Hepatocyte (in vitro differentiated cells): ENCODE data around the gene GUK1. TPM values are rescaled to one million over a fixed set of nuclear protein-coding genes. Genes with fewer than 3 reads are reported as not detected.

ENCODE experiments used
- DNase-seq: peaks from one replicate; pipeline ENCODE4 v3.0.0-alpha.2; 2016; ENCODE audit warnings: low spot score
- H2AFZ ChIP-seq: fragments of 200-600 bp; sonication (generic); 2 replicates; pipeline ENCODE4 v1.6.0; 2016; ENCODE audit warnings: antibody characterized with exemption, mild to moderate bottlenecking
- H3K27ac ChIP-seq: fragments of 200-600 bp; sonication (generic); 2 replicates; pipeline ENCODE4 v1.5.1; 2016; ENCODE audit warnings: mild to moderate bottlenecking
- H3K27me3 ChIP-seq: fragments of 200-600 bp; sonication (generic); 2 replicates; pipeline ENCODE4 v1.6.1; 2016
- H3K36me3 ChIP-seq: fragments of 200-600 bp; sonication (generic); replicated peaks from 2 replicates; pipeline ENCODE4 v1.5.1; 2016; ENCODE audit warnings: low read depth; ENCODE audit not compliant: insufficient read depth
- H3K4me1 ChIP-seq: fragments of 200-600 bp; sonication (generic); 2 replicates; pipeline ENCODE4 v1.5.1; 2016; ENCODE audit warnings: mild to moderate bottlenecking, moderate library complexity; ENCODE audit not compliant: insufficient read depth
- H3K4me2 ChIP-seq: fragments of 200-600 bp; sonication (generic); 2 replicates; pipeline ENCODE4 v1.6.0; 2016
- H3K4me3 ChIP-seq: fragments of 200-600 bp; sonication (generic); 2 replicates; pipeline ENCODE4 v1.5.1; 2016; ENCODE audit warnings: mild to moderate bottlenecking
- H3K79me2 ChIP-seq: fragments of 200-600 bp; sonication (generic); 2 replicates; pipeline ENCODE4 v1.6.0; 2017; ENCODE audit warnings: mild to moderate bottlenecking
- H3K9me2 ChIP-seq: fragments of 200-600 bp; sonication (generic); replicated peaks from 2 replicates; pipeline ENCODE4 v1.6.0; 2017; ENCODE audit warnings: mild to moderate bottlenecking; ENCODE audit not compliant: insufficient read depth
- H3K9me3 ChIP-seq: fragments of 200-600 bp; sonication (generic); 2 replicates; pipeline ENCODE4 v1.5.1; 2016; ENCODE audit warnings: low read depth, mild to moderate bottlenecking
- H4K20me1 ChIP-seq: fragments of 200-600 bp; sonication (generic); 2 replicates; pipeline ENCODE4 v1.6.0; 2016; ENCODE audit warnings: mild to moderate bottlenecking; ENCODE audit not compliant: insufficient read depth, poor library complexity, severe bottlenecking
- CTCF ChIP-seq: fragments of 200-600 bp; sonication (generic); IDR thresholded peaks from 2 replicates; pipeline ENCODE4 v1.5.1; 2016; ENCODE audit warnings: antibody characterized with exemption, mild to moderate bottlenecking; ENCODE audit not compliant: poor library complexity
- EZH2 ChIP-seq: fragments of 200-600 bp; sonication (generic); IDR thresholded peaks from 2 replicates; pipeline ENCODE4 v1.6.1; 2016; ENCODE audit warnings: antibody characterized with exemption, mild to moderate bottlenecking, borderline replicate concordance
- EZH2phosphoT487 ChIP-seq: fragments of 200-600 bp; sonication (generic); IDR thresholded peaks from one replicate; pipeline ENCODE4 v1.6.1; 2018; ENCODE audit warnings: antibody characterized with exemption, mild to moderate bottlenecking, low read depth, moderate library complexity; ENCODE audit not compliant: unreplicated experiment, severe bottlenecking
- WGBS: methylation state at CpG from one replicate; pipeline ENCODE4 v1.1.6; 2016; ENCODE audit warnings: low lambda C conversion rate; ENCODE audit errors: missing lambda C conversion rate; 5-methylcytosine and 5-hydroxymethylcytosine counted together
- polyA plus RNA-seq: library from polyadenylated mRNA; unstranded; fragments of >200 nt; fragmentation: Nextera tagmentation; extraction: Ambion mirVana; gene quantifications from 2 replicates; pipeline ENCODE4 v1.2.1, GENCODE V29; 2016
- total RNA-seq: library from RNA; depleted of rRNA; stranded (reverse); fragments of >200 nt; gene quantifications from 2 replicates; pipeline ENCODE4 v1.2.3, GENCODE V29; 2014

Gene GUK1
- total and polyA plus RNA-seq, 2 experiments from 2014 or later, result 158 to 368 TPM

- Histone ChIP-seq H3K4me3 (no peak overlapping the region), H3K9me2 (no peaks in the 10 kb centered on the region), H3K27me3 (no peaks in the 10 kb centered on the region), H3K9me3 (no peaks in the 10 kb centered on the region), H3K36me3 (no peaks in the 10 kb centered on the region), H3K27ac (no peak overlapping the region), H3K79me2 (no peaks in the 10 kb centered on the region), H3K4me1 (peaks cover 14% of the 10 kb centered on the region), H2AFZ (no peak overlapping the region), H4K20me1 (no peaks in the 10 kb centered on the region), H3K4me2 (no peak overlapping the region)
- WGBS, result 88% methylated on average over 13 of the region's 15 CpGs
- TF ChIP-seq EZH2phosphoT487, result no peak
- TF ChIP-seq CTCF, result no peak
- TF ChIP-seq EZH2, result no peak
- no peak for DNase-seq
Observed at GRCh38 chr1:228160201-228160761, 20.2 kb downstream of the GUK1 start.

GRCh38 chr1:228161362-228161761, 21.3 kb downstream of the GUK1 start:
- Histone ChIP-seq H3K9me2 (no peaks in the 10 kb centered on the region), H3K27ac (no peak overlapping the region), H3K36me3 (no peaks in the 10 kb centered on the region), H3K79me2 (no peaks in the 10 kb centered on the region), H3K4me1 (peaks cover 14% of the 10 kb centered on the region), H3K9me3 (no peaks in the 10 kb centered on the region), H3K4me2 (no peak overlapping the region), H2AFZ (no peak overlapping the region), H3K4me3 (no peak overlapping the region), H4K20me1 (no peaks in the 10 kb centered on the region), H3K27me3 (no peaks in the 10 kb centered on the region)
- no peak for TF ChIP-seq EZH2
- no peak for TF ChIP-seq CTCF
- no peak for TF ChIP-seq EZH2phosphoT487
- WGBS, result 67% methylated on average over 6 of the region's 7 CpGs
- DNase-seq, result no peak

DNA sequence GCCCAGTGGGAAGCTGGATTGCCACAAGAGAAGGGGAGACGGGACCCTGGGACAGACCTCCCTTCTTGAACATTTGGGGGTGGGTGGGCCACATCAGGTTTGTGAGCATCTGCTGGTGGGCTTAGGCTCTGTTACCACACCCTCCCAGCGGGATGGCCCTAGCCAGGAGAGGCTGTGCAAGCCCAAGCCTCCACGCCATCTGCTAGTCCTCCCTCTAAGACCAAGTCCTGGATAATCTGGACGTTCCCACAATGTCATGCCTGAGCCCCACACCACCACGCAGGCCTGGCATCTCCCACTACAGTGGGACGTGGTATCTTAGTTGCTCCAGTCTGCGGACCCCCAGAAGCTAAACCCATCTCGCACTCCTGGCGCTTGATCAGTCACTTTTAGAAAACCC, 21.8 kb downstream of the GUK1 start:
- TF ChIP-seq EZH2phosphoT487 (no peak), CTCF (no peak), EZH2 (no peak)
- Histone ChIP-seq H3K4me1 (peaks cover 17% of the 10 kb centered on the region), H3K4me3 (no peak overlapping the region), H3K9me3 (no peaks in the 10 kb centered on the region), H3K36me3 (no peaks in the 10 kb centered on the region), H2AFZ (no peak overlapping the region), H3K27me3 (no peaks in the 10 kb centered on the region), H3K4me2 (no peak overlapping the region), H4K20me1 (no peaks in the 10 kb centered on the region), H3K79me2 (peaks cover 3% of the 10 kb centered on the region), H3K27ac (no peak overlapping the region), H3K9me2 (no peaks in the 10 kb centered on the region)
- no peak for DNase-seq
- 91% methylated on average over 9 of the region's 9 CpGs for WGBS
